Activated CD4-positive, alpha-beta T cell treated with anti-CD3 and anti-CD28 coated beads for 24 hours (primary cell): ENCODE results near the gene TENM4.

Experiments
- DNase-seq, 2 donors: peaks; one replicate each; pipeline ENCODE4 v3.0.0-alpha.2; 2020; ENCODE audit warnings: low read depth in 2 of 2

The TENM4 gene

DNA sequence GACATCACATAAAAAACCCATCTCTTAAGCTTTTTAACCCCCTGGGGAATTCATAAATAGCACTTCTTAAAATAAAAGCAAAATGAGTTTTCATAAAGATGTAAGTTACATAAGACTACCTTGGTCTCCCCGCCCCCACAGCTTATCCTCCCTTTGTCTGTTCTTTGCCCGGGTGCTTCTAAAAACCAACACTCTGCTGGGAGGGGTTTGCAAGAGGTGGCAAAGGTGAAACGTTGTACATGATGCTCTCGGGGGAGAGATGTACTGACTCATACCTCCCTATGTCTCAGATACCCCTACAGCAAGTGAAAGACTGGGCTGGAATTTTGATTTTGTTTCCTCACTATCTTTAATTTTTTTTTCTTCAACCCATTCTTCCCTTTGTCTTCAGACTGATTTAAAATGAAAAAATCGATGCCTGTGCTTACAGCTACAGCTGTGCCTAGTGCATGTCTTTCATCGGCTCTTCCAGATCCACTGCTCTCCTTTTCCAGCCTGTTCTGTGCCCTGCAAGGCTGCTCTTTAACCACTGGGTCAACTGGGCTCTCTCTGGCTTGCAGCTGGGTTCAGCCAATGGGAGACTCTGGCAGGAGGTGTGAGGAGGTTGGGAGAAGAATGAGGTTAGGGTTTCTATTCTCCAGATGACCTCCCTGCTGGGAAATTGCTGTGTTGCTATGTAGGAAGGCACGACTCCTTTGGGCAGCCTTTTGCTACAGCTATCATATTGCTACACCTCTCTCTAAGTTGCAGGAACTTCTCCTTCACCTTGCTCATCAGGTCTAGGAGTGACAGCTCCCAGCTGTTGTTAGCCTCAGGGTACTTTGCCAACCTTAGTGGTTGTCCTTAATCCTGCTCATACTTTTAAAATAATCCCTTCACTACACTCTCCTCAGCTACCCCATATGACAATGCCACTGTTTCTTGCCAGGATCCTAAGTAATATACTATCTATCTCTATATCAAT, 266.5 kb downstream of the TENM4 start:
- DNase-seq, result no peak

DNA sequence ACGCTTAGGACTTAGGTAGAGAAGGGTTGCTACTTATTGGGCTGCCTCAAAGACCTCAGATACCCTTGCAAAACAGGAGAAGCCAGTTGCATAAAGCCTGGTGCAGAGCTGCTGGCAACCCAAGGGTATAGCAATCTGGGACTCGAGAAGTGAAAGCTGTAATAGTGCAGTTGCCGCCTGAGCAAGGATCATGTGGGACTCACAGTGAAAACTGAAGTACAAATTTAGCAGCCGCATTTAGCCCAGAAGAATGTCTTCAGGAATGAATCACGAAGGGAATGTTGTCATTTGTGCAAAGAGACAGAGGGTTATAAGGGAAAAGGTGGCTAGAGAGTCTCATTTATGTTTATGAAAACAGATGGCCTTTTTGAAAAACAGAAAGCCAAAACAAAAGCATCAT, 267.2 kb downstream of the TENM4 start:
- DNase-seq, result no peak

DNA sequence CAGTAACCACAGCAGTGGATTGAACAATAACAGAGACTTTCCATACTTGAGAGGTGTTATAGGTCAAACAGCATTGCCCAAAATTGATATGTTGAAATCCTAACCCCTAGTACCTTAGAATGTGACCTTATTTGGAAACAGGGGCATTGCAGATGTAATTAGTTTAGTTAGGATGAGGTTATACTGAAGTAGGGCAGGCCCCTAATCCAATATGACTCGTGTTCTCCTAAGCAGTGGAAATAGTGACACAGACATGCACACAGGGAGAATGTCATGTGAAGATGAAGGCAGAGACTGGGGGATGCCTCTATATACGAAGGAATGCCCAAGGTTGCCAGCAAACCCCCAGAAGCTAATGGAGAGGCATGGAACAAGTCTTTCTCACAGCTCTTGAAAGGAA, 270.5 kb downstream of the TENM4 start:
- no peak for DNase-seq

DNA sequence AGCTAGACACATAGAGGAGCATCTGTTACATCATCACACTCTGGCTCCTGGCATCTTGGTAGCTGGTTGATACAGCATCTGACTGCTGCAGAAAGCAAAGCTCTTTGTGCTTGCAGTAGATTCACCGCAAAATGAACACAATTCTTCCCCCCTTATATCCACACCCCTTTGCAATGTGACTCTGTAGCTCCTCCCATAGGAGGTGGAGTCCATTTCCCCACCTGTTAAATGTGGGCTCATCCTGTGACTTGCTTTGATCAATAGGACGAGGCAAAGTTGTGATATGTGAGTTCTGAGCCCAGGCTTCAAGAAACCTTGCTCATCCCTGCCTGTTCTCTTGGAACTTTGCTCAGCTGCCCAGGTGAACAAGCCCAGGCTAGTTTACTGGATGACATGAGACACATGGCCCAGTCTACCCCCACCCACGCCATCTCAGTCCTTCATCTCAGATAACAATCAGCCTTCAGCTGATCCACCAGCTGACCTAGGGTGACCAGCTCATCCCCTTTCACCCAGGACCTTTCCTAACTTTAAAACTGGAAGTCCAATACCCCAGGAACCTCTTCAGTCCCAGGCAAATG, 272.2 kb downstream of the TENM4 start:
- no peak for DNase-seq

DNA sequence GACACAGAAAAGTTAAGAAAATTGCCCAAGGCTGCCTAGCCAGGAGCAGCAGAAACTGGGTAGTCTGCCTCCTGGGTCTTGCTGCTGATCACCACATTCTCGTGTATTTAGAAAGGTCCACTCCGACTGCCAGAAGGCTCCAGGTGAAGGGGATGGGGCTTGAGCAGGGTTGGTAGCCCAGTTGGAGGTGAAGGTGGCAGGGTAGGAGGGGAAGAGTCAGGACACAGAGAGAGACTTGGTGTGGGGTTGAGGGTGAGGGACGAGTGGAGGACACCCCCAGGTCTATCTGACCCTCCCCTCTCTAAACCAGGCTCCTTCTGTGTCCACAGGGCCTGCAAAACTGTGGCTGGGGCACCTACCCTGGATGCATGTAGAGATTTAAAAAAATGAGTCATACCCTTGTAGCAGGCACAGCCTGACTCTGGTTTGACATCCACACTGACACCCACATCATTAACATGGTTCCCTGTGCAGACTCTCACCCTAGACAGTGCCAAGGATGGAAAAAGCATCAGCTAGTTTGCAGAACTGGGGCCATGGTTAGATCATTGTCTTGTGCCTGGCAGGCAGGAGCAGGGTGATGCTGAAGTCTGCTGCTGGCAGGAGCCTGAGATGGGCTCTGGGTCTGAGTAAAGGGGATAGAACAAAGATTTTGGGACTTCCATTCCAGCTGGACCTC, 273.2 kb downstream of the TENM4 start:
- no peak for DNase-seq

DNA sequence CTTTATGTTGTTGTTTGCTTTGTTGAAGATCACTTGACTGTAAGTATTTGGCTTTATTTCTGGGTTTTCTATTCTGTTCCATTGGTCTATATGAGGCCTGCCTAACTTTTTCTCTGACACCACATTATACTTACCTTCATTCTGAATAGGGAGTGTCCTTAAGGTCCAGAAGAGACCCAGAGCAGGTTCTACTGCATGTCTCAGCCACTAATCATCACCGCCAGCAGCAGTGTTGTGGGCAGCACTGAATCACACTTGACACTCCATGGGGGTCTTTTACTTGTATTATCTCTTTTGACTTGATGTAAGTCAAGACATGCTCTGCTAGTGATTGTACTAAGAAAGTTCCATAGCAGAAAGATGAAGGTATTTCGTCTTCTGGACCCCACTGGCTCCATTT, 274.9 kb downstream of the TENM4 start:
- no peak for DNase-seq

DNA sequence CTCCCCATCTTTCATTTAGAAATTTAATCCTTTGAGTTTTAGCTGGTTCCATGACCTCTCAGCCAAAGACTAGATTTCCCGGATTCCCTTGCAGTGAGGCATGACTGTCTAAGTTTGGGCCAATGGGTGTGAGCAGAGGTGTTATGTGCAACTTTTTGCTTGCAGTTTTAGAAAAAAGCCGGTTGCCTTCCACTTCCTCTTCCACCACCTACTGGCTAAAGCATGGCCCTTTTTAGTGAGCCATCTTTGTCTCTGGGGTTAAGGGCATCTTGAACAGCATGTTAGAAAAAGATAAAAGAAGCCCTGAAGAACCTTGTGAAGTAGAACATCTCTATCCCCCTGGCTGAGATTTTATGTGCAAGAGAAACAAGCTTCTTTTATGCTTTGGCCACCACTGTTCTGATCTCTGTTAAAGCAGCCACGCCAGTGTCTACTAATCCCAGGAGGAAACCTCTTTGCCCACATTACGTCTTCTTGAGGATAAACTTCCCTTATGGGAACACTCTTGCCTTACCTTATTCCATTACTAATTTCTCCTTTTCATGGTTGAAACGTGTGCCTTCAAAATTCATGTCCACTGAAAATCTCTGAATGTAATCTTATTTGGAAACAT, 279.9 kb downstream of the TENM4 start:
- no peak for DNase-seq

DNA sequence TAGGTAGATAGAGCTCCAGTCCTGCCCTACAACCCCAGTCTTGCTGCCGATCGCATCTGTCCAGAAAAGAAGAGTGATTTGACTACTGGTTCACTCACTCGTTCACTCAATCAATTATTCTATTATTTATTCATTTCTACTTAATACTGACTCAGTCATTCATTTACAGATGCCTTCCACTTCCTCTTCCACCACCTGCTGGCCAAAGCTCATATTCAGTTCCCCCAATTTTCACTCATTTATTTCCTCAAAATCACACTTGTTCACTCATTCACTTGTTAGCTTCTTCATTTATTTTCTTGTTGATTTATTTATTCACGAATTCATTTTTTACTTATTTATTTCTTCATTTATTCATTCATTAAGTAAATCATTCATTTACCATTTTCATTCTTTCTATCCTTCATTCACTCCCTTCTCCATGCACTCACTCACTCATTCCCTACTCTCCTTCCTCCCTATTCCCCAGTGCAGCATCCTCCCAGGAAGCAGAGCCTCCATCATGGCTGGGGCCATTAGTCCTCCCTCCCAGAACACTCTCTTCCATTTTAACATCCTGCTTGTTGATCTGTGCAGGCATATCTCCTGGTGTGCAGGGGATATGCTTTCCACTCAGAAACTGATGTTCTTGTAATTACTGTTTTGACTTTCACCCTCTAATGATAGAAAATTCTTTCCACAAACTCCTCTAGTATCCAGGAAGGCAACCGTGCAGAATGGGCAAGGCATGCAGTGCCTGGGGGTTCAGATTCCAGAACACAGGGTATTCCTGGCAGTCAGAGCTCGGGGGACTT, 281.0 kb downstream of the TENM4 start:
- DNase-seq, result no peak

DNA sequence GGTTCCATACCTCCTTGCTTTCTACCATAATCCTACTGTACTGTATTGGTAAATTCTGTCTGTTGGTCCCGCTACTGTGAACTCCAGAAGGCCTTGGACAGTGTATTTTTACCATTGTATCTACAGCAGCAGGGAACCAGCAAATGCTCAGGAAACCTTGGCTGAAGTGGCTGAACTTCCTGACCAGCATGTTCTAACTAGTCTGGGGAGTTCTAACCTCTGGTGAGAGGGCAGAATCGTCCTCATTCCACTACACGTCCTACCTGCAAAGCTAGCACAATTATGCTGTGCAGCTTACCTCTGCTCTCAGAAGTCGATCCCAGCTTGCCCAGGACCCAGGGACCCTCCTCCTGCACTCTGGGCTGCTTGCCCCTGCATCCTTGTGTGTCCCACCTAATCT, 283.1 kb downstream of the TENM4 start:
- no peak for DNase-seq

DNA sequence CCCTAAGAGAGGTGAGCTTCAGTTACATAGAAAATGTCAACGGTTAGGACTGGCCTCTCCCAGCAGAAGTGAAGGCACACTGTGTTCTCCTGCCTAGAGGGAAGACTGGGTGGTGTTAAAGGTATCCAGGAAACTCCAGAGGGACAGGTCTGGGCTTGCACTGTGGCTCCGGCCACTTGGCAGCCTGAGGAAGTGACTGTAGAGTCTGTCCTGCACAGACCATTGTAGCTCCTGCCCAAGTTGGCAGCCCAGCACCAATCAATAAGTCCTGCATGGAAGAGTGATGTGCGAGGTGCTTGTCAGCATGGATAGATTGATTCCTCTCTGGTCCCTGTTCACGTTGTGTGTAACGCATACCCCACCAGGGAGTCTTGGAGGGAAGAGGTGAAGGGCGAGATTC, 284.8 kb downstream of the TENM4 start:
- DNase-seq, result no peak

DNA sequence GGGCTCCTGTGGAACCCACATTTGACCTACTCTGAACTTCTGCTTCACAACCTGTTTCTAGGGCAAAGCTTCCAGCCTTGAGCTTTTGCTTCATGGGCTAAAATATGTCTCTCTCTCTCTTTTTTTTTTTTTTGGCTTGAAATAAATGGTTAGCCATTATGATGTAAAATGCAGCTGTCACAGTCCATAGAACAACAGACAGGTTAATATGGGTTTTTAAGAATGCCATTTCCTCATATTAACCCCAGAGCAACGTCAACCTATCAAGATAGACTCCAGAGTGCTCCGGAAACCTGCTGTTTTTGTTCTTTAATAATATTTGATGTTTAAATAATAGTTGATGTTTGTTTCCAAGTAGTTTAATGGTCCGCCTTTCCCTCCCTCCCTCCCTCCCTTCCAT, 285.6 kb downstream of the TENM4 start:
- DNase-seq, result no peak

DNA sequence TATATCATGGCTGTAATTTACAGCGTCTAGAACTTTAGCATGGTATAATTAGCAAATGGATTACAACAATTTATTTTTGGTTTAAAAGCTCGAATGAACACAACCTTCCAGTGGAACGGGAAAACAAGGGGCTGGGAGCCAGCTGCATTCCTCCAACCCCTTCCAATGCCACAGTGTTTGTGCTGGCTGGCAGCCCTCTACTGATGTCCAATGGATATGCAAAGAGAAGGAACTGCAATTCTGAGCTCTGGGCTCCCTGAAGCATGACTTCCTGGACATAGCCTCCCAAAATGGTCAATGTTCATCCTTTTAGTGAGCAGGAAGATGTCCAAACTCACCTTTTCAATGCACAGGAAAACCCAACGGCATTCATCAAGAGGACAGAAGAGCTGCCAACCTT, 288.3 kb downstream of the TENM4 start:
- no peak for DNase-seq

DNA sequence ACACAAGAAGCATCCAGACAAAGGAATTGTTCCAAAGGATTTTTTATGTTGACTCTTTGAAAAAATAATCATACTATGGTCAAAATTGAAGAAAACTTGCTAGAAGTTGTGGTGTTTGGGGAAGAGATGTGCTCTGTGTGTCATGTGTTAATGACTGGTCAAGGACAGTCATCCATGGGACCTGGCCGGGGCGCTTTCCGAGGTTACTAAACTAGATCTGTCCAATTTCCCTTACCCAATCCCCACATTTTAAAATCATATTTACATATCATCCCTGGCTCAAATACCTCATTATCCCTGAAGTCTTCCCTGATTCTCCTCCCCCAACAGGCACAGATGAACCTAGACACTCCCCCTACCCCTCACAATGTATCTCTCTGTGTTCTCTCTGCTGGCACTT, 289.4 kb downstream of the TENM4 start:
- no peak for DNase-seq

DNA sequence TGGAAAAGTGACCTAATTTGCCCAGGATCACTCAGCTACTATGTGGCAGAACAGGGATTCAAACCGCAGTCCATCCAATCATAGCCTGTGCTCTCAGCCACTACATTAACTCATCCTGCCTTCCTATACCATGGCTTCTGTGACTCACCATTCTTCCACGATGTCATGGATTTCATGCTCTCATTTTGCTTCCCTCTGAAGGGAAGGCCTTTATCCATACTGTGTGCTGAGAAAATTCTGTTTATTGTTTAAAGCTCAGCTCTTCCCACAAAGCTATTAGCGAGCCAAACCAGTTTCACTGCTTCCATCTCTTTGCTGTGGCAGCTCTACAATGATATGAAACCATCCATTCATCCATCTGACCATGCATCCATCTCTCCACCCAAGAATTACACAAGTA, 289.9 kb downstream of the TENM4 start:
- no peak for DNase-seq

DNA sequence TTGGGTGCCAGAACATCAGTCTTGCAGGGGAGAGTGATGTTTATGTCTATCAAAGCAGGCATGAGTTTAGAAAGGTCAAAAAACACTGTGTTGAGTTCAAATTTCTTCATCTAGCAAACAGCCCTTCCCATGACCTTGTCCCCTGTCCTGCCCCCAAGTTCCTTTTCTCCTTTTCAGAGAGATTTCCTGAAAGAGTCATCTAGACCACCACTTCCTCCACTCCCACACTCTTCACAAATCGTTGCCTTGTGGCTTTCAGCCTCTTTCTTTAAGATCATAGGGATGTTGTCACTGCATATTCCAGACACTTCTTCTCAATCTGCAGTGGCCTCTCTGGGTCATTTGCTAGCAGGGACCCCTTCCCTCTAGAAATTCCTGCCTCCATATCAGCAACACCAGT, 290.5 kb downstream of the TENM4 start:
- DNase-seq, result no peak

DNA sequence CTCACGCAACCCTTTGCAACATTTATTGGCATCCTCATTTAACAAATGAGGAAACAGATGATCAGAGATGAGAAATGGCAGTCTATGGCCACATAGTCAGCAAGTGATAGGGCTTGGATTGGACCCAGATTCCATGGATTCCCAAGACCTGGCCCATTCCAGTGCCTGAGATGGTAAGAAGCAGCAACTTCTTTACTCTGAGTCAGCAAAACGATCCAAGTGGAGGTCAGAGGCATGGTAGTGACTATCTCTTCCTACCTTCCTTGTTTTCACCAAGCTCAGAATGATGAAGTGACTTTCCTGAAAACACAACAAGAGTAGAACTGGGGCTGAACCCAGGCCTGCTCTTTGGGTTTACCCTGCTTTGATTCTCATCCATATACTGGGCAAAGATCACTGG, 293.1 kb downstream of the TENM4 start:
- DNase-seq, result no peak

DNA sequence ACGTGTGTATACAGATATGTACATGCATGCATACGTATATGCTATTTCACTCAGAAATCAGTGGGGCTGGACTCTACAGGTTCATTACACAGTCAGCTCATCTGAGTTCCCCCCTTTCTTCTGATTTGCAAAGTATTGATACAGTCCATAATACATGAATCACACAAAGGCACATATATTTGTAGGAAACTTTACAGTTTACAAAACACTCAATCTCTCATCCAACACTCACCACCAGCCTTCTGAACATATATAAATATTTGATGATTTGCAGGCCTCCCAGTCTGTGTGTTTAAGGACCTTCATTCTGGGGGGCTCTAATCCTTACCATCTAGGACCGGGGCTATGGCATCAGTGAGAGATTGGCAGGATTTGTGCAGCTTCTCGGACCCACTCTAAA, 293.8 kb downstream of the TENM4 start:
- no peak for DNase-seq

DNA sequence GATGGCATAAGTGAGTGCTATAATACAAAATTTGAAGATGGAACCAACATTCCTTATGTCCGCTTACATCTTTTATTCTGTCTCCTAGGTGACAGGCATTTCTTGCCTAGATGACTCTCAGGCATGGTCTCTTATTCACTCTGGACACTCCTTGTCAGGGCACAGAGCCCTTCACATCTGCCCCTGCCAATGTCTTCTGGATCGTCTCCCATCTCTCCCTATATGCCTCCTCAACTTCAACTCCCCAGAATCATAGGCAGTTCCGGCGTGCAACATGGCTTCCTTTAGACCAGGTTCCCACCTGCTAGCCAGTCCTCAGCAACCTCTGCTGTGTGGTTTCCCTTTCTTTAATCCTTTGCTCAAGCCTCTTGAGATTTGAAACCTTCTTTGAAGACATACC, 300.9 kb downstream of the TENM4 start:
- DNase-seq, result no peak

DNA sequence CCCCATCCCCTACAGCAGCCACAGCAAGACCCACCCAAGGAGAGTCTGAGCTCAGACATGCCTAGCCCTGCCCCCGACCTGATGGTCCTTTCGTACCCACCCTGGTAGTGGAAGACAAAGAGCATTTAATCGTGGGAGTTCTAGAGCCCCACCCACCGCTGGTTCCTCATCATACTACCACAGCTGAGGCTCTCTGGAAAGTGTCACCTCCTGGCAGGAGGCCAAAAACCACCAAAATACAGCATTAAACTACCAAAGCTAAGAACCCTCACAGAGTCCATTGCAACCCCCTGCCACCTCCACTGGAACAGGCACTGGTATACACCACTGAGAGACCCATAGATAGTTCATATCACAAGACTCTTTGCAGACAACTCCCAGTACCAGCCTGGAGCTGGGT, 311.1 kb downstream of the TENM4 start:
- DNase-seq, result no peak

DNA sequence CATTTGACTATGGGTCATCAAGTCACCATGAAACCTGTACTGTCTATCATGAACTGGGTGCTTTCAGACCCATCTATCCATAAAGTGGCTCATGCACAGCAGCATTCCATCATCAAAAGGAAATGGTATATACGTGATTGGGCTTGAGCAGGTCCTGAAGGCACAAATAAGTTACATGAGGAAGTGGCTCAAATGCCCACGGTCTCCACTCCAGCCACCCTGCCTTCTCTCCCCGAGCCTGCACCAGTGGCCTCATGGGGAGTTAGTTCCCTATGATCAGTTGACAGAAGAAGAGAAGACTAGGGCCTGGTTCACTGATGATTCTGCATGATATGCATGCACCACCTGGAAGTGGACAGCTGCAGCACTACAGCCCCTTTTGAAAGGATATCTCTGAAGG, 312.5 kb downstream of the TENM4 start:
- no peak for DNase-seq

DNA sequence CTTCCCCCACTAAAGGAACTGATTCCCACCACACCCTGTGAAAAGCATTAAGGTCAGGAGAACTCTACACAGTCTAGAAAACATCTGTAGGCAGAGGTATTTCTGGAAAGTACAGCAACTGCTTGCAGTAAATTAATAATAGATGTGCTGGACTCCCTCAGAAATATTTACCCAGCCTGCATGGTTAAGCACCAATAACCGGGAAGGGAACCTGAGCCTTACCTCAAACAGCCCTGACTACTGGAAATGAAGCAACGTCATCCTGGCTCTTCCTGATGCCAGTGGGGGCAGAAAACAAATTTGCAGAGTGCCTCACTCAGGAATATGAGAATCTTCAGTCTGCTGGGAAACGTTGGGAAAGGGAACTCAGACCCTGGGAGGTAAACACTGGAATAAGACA, 318.1 kb downstream of the TENM4 start:
- no peak for DNase-seq

DNA sequence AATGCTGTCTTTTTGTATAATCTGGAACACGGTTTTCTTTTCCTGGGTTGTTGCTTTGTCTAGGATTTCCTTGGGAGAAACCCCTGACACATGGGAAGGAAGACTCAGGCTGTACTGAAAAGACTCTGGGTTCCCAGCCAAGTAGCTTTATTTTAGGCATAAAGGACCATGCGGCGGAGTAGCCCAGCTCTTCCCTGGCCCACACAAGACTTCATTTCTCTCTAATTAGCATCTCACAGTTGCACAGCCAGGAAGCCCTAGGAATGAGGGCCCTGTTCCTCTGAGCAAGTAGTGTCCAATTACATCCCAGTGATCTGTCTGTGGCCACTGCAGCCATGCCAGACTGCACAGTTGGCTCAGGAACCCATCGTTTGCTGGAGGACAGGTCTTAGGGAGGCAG, 319.5 kb downstream of the TENM4 start:
- DNase-seq, result no peak
